Anterior cingulate cortex (tissue), 58 donors: Measurements from ENCODE around the gene GRHL3.

Experiments
- DNase-seq, 58 donors: peaks; one replicate each; lab custom pipeline; 2025; lab: John Stamatoyannopoulos, UW

The GRHL3 gene

DNA sequence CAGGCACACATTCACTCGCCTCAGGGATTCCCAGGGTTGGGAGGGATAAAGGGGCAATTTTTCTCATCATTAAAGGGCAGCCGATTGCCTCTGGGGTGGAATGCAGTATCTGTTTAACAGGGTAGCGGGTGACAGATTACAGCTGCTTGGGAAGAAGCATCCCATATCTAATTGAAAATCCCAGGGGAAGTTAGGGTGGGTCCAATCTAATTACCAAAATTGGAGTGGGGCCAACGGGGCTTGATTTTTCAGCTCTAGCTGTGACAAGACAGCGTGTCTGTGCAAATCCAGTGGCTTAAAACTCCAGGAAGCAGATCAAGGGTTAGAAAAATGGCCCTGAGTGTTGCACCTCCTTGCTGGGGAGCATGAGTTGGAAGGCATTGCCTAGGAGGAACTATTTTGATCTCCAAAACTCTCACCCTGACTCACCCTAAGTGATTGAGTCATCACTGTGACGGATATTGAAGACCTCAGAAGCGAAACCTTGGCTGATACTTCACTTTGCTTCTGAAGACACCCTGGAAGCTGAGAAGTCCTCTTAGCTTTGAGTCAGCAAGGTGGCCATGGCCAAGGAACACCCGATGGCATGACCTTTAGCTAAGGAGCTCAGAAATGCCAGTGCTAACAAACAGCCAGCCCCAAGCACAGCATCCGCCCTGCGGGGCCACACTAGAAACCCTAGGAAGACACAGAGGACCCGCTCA lies 46.0 kb downstream of the GRHL3 start:
- peak in 2 of 58 donors; percentile 25 to 65 for DNase-seq

DNA sequence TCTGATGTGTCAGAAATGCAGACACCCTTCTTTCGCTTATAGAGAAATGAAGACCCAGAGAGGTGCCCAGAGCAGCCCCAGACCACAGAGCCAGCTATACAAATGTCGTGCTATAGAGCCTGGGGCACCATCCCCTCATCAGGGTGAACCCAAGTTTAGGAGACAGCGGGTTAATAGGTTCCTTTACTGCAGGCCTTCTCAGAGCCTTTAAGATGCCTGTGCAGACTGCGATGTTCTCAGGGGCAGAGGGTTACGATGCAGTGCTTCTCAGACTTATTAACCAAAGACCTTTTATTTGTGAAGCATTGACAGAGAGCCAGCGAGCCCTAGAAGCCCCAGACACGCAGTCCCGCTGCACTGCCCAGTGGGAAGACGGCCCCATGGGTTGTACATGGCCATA lies 47.5 kb downstream of the GRHL3 start:
- DNase-seq = no peak

DNA sequence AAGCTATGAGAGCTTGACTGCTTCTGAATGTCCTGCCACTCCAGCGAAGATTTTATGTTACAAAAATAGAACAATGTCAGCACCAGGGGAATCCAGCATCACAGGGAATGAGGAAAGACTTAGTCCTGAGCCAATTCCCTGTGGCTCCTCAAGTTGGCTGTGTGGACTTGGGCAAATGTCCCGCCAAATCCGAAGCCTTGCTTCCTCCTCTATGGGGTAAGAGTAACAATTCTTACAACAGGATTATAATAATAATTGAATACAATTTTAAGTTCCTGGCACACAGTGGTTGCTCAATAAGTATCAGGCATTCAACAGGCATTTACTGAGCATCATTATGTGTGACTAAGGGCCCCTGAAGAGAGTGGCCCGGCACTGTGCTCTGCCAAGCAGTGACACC lies 50.0 kb downstream of the GRHL3 start:
- DNase-seq = peak in 2 of 58 donors; percentile 30 to 41

DNA sequence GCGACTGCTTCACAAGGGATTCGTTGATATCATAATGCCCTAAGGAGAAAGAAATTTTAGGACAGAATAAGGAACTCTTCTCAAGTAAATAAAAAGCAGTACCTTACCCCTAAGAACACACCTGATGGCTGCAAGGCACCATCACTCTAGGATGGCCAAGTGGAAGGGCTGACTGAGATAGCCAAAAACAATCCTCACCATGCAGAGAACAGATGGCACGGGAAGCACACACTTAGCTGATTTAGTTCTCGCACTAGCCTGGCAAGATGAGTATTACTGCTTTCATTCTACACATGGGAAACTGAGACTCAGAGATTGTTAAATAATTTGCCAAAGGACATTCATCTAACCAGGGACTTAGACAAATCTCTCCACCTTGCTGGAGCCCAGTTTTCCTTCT lies 50.6 kb downstream of the GRHL3 start:
- DNase-seq = no peak

DNA sequence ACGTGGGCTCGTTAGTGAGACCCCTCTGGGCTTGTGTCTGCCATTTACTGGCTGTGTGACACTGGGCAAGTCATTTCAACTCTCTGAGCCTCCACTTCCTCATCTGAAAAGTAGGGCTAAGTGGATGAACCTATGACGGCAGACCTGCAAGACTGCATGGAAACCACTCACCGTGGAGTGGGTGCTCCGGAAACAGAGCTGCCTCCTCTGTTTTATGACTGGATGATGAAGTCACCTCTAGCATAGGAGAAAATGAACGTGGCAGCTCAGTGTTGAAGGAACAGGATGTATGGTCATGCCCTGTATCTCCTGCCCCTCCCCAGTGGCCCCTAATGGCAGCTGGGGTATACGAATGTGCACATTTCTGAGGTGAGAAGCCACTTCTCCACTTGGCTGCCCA lies 53.9 kb downstream of the GRHL3 start:
- DNase-seq = no peak

DNA sequence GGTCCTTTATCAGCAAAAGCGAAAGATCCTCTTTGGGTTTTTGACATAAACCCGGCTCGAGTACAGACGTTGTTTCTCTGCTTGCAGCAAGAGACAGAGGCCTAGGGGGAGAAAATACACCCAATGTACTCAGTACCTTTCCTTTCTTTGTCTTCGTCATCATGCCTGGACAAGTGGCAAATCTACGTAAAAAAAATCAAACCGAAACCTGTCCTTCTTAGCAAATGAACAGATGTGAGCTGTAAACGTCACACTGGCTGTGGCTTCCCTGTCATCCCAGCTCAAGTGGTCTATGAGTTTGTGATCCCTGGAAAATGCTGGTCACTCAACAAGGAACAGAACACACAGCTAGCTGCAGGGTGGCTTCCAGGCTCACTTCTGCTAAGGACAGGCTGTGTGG lies 54.6 kb downstream of the GRHL3 start:
- no peak for DNase-seq

DNA sequence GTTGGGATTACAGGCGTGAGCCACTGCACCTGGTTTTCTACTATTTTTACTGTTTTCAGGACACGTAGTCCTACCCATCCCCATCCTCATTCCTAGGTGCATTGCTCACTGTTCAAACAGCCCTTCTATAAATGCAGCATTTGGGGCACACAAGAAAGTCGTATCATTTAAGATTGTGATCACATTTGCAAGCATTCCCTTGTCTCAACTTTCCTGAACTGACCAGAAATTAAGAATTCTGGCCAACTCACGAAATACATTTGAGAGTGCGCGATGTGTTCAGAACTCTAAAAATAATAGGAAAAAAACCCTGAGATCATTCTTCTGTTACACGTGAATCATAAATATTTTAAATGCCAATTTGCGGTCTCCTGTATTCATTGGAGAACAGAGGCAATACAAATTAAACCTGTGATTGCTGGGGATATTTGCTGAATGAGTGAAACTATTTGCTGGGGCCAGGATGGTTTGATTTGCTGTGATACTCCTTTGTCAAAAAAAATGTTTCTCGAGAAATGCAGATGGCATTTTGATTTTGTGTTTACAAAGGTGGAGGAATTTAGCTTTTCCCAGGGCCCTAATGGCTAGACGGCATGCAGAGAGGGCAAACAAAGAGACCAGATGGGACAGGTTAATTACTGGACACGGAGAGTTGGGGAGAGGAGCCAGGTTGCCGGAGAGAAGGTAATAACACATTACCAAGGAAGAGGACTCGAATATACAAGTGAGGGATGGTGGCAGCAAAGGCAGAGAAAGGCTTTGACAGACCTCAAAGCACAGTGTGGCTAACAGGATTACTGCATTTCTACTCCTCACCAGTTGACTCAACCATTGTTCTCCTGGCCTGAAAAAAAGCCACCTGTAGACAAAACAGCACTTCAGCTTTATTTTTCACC lies 56.0 kb downstream of the GRHL3 start:
- no peak for DNase-seq

DNA sequence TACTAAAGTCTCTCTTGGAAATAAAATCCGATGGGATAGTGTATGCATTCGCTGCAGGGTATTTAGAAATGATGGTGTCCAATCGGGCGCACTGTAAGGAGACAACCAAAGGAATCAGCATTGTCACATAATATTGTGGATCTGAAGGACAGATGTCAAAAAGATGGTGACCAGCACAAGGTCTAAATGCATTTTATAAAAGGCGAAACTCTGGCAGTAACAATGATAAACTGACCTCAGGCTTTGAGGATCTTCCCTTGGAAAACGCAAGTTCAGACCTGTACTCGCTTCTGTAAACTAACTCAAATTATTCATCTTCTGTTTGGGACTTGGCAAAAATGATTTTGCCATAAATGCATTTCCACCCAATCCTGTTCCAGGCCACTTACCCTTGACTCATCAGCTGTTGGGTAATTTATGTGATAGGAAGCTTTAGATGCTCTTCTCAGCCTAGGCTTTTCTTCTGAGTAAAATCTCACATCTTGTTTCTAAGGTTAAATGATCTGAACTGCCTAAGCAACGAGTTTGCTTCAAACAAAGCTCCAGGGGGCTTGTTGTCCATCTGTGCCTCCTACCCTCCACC lies 60.7 kb downstream of the GRHL3 start:
- DNase-seq = no peak

DNA sequence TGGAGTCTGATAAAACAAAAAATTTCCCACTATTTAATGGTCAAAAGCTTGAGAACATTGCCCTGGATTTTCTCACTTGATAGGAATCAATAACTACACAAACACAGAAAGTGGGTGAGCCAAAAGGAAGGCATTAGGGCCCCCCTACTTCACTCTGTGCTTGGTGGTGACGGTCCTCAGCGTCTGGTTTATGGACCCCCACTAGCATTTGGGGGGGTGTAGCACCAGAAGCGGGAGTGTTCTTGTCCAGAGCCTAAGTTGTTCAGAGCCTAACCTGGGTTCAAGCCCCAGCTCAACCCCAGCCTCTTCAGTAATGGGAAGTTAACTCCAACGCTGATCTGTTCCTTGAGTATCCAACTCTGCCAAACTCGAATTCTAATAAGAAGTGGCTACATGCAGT lies 61.4 kb downstream of the GRHL3 start:
- DNase-seq = no peak

DNA sequence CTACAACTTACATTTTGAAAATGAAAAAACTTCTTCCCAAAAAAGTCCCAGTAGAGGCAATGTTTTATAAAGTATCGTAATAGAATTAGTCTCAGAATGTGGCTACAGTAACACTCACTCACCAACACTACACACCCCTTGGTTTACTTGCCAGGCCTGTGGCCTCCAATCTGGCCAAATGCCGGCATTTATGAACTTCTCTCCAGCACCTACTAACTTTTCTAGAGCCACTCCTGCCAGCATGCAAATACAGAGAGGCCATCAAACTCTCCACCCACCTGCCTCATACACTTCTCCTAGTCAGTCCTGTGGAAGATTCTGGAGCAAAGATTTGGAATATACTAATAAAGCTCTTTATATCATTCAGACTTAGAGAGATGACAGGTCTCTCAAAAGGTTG lies 62.1 kb downstream of the GRHL3 start:
- DNase-seq = no peak

DNA sequence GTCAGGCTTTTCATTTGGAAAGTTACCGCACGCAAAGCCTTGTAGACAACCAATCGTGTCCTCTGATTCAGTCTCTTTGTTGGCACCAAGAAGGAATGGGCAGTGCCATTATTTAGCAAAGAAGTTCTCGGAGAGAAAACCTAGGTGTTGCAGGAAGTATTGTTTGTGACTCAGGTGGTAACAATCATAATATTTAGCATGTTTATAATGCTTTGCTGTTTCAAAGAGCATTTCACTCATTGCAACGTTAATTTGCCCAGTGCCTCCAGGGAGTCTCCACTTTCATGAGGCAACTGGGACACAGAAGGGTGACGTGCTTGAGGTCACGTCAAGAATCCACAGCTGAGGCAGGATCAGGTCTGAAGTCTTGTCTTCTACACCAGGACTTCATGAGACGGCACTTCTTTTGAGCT lies 63.0 kb downstream of the GRHL3 start:
- no peak for DNase-seq

DNA sequence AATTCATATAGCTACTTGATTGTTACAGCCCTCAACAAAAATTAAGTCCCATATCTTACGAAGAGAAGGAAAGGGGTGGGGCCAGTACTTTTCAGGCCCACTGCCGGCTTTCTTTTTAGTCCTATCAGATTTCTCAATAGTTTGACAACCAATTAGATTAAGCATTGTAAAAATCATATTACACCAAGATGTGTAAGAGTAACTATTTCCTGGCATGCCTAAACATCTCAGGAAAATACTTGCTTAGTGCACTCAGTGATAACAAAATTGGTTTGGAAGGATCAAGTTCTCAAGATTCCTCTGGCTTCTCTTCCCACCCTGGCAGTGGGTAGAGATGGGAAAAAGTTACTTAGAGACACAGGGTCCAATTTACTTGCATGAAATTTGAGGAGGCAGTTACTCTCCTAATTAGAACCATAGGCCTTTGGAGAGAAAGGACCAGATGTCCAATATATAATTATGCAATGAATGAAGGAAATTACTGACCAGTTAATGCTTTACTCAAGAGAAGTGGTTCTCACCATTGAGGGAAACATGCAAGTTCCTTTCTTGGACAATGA lies 64.3 kb downstream of the GRHL3 start:
- no peak for DNase-seq

DNA sequence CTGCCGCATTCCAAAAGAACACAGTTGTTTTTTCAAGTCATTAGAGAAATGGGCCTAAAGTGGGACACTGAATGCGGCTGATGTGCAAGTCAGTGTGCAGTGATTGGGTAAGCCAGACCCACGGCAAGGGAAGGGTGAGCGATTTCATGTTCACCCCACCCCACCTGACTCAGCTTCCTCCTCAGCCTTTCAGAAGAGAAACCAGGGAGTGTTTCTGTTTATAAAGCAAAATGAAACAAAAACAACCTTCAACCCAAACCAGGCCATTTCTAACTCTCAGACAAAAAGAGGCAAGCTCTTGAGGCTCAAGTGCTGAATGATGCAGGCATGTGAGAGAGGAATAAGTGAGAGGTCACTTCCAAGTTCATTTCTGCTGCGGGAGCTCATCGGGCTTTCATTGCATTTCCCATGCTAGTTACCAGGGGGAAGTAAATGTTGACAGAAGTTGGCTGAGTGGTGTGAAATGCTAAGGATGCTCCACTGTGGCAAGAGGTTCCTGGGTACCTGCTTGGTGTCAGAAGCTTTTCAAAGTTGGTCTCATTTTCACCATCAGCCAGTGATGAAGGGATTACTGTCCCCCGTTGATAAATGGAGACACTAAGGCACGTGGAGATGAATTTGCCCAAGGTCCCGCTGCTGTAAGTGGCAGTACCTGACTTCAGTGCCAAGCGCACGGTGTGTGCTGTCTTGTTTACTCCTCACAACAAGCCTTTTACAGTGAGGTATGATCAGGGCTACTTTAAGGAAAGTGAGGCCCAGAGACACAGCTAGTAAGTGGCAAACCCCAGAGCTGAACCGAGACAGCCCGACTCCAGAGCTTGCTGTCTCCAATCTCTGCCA lies 65.3 kb downstream of the GRHL3 start:
- DNase-seq = no peak

DNA sequence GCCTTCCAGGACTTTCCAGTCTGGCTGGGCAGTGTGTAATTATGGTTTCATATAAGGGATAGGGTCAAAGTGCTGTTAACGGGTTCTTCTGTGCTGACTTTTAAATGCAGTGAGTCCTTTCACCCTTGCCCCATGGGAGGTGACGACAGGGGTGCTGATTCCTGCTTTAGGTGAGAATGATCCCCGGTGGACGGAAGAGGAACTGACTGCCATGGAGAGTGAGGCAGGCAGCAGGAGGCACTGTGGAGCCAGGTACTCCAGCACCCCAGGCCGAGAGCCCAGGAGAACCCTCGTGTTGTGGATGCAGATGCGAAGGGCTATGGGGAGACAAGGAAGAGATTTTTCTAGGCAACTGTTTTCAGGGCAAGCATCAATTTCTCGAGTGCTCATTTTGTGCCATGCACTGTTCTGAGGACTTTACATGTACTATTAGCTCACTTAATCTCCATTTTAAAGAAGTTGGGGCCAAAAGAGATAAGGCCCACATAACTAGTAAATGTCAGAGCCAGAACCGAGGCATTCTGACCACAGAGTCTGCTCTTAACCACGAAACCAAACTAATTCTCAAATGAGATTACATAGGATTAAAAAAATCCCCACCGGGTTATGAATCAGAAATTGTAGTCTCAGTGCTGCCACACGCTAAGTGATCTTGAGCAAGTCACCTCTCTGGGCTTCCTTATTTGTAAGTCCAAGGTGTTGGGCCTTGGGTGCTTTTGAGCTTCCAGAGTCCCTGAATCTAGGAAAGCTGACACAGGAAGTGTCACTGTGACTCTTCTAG lies 66.2 kb downstream of the GRHL3 start:
- DNase-seq = no peak

DNA sequence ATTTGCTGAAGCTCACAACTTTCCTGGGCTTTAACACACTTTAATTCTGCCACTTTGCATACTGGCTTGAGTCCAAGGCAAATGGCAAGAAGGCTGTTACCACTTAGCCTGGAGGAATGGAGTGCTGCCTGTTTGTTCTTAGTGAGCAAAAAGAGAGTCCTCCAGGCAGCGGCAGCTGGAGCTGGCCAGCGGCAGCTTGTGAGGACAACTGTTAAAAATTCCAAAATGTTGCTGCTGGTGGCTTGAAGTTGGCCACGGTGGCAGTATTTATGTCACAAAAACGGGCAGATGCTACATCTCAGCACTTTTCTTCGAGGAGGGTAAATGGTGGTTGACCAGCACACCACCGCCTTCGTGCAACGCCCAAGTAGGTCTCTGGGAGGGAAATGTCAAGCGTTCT lies 67.1 kb downstream of the GRHL3 start:
- DNase-seq = peak in 2 of 58 donors; percentile 4 to 14

DNA sequence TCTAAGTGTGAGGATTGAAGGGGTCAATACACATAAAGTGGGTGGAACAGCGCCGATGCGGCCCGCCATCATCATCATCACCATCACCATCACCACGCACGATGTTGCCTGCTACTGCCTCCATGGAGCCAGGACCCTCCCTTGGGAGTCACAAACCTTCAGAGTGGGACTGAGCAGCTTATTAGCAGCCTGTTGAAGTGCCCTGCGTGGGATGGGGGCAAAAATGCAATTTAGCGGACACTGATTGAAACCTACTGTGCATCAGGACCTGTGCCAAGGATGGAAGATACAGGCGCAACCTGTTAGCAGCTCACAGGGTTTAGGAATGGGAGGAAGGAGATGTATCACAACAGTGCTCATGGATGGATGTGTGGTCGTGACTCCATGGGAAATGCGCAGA lies 67.8 kb downstream of the GRHL3 start:
- no peak for DNase-seq

DNA sequence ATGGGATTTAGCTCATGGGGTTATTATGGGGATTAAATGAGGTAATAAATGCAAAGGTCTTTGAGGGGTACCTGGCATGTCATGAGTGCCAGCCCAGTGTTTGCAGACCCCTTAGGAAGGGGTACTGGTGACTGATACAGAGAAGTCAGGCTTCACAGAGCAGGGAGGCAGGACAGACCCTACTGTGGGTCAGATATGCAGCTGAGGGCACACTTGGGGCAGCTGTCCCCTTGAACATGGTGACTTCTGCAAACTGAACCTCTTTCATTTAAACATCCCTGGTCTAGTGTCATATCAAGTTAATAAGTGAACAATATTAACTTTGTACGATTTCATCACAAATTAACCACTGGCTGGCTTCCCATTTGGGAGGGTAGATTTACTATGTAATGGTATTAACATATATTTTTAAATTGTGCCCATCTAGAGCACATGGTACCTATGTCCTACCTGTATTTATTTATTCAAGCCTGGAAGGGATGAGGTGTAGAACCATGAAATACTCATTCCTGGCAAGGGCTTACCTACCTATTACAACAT lies 68.5 kb downstream of the GRHL3 start:
- DNase-seq = no peak

DNA sequence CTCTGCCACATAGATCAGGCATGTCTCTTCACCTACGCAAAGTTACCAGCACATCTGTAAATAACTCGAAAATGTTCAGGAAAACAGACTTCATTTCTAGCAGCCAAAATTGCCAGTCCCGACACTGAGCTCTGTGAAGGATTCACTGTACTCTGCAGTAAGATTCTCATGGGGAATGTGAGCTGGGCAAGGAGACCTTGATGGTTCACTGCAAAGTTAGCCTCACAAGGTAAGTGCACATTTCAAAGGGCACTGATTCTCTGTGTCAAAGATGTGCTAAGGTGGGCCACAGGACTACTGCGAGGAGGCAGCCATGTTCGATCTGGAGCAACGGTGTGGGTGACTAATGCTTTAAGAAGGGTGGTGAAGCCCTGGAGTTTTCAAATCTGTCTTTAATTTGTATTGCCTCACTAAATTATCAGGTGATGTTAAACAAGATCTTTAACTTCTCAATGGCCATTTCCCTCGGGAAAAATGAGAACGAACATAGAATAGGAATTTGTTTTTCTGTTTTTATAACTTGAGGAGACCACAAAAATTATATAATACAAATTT lies 69.3 kb downstream of the GRHL3 start:
- DNase-seq = no peak

DNA sequence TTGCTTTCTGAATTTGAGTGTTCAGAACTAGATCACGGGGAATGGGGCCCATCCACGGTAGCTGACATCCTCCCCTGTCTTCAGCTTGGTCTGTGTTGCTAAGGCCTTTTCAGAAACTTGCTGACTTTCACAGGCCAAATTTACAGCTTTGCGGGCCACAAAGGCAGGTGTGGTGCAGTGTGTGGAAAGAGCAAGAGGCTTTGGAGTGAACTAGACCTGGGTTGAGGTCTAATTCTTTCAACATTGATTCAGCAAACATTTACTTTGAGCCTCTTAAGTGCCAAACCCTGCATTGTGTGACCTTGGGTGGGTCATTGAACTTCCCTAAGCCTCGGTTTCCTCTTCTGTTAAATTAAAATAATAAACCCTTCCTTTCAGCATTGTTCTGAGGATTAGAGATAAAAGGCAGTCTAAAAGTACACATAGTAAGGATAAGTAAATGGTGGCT lies 70.1 kb downstream of the GRHL3 start:
- no peak for DNase-seq
